Stimulated activated CD8-positive, alpha-beta memory T cell treated with anti-CD3 and anti-CD28 coated beads, Interleukin-2, amount 100 ng/mL, for 1 hour (primary cell): ENCODE data around the gene RXRG.

ENCODE experiments used
- DNase-seq, 2 donors: peaks; one replicate each; pipeline ENCODE4 v3.0.0-alpha.2; 2020; ENCODE audit warnings: low read depth in 2 of 2

RXRG gene

GRCh38 chr1:165449131-165449530 lies 4.2 kb upstream of the RXRG start:
- no peak for DNase-seq

- DNase-seq: no peak
Observed at GRCh38 chr1:165445388-165445787, 462 bp upstream of the RXRG start.

GRCh38 chr1:165443539-165444311 lies 1.2 kb downstream of the RXRG start:
- no peak for DNase-seq

GRCh38 chr1:165442653-165443052 lies 2.3 kb downstream of the RXRG start:
- no peak for DNase-seq

GRCh38 chr1:165442053-165442452 lies 2.9 kb downstream of the RXRG start:
- DNase-seq: no peak

- DNase-seq: no peak
Observed at GRCh38 chr1:165441166-165441880, 3.6 kb downstream of the RXRG start.

GRCh38 chr1:165439330-165439729 lies 5.6 kb downstream of the RXRG start:
- no peak for DNase-seq

- DNase-seq: no peak
Observed at GRCh38 chr1:165436994-165437393, 7.9 kb downstream of the RXRG start.

GRCh38 chr1:165435801-165436200 lies 9.1 kb downstream of the RXRG start:
- DNase-seq: no peak

- no peak for DNase-seq
Observed at GRCh38 chr1:165434281-165434680, 10.6 kb downstream of the RXRG start.

- DNase-seq: no peak
Observed at GRCh38 chr1:165431079-165431478, 13.8 kb downstream of the RXRG start.

GRCh38 chr1:165426745-165427144 lies 18.2 kb downstream of the RXRG start:
- no peak for DNase-seq

- no peak for DNase-seq
Observed at GRCh38 chr1:165425621-165426020, 19.3 kb downstream of the RXRG start.

- no peak for DNase-seq
Observed at GRCh38 chr1:165424454-165425216, 20.3 kb downstream of the RXRG start.

- DNase-seq: no peak
Observed at GRCh38 chr1:165423136-165423535, 21.8 kb downstream of the RXRG start.

GRCh38 chr1:165420655-165421054 lies 24.3 kb downstream of the RXRG start:
- DNase-seq: no peak

GRCh38 chr1:165419839-165420238 lies 25.1 kb downstream of the RXRG start:
- DNase-seq: no peak

GRCh38 chr1:165418195-165418594 lies 26.7 kb downstream of the RXRG start:
- DNase-seq: no peak

- DNase-seq: no peak
Observed at GRCh38 chr1:165416876-165417275, 28.1 kb downstream of the RXRG start.

- no peak for DNase-seq
Observed at GRCh38 chr1:165415068-165415467, 29.9 kb downstream of the RXRG start.

- DNase-seq: no peak
Observed at GRCh38 chr1:165414620-165415019, 30.3 kb downstream of the RXRG start.

GRCh38 chr1:165411396-165411795 lies 33.5 kb downstream of the RXRG start:
- no peak for DNase-seq
